Medulla oblongata (tissue), 1 donor: Measurements from ENCODE around the gene DCHS2.

ENCODE experiments used
- DNase-seq: peaks from one replicate; pipeline ENCODE4 v3.0.0-alpha.2; 2015; ENCODE audit errors: extremely low spot score

Gene DCHS2

GRCh38 chr4:154454710-154455109 lies 36.9 kb downstream of the DCHS2 start:
- no peak for DNase-seq

GRCh38 chr4:154452798-154453346 lies 38.7 kb downstream of the DCHS2 start:
- no peak for DNase-seq

- peak; percentile 57 for DNase-seq
These were observed 40.6 kb downstream of the DCHS2 start for GRCh38 chr4:154450966-154451365.

GRCh38 chr4:154444958-154445357 lies 46.6 kb downstream of the DCHS2 start:
- no peak for DNase-seq

- no peak for DNase-seq
These were observed 49.6 kb downstream of the DCHS2 start for GRCh38 chr4:154441982-154442381.

GRCh38 chr4:154441124-154441523 lies 50.5 kb downstream of the DCHS2 start:
- DNase-seq: no peak

GRCh38 chr4:154439224-154439623 lies 52.4 kb downstream of the DCHS2 start:
- no peak for DNase-seq

GRCh38 chr4:154435895-154436294 lies 55.7 kb downstream of the DCHS2 start:
- no peak for DNase-seq

- no peak for DNase-seq
These were observed 58.1 kb downstream of the DCHS2 start for GRCh38 chr4:154433543-154433942.

GRCh38 chr4:154429176-154429575 lies 62.4 kb downstream of the DCHS2 start:
- DNase-seq: no peak

GRCh38 chr4:154427149-154427548 lies 64.5 kb downstream of the DCHS2 start:
- no peak for DNase-seq

GRCh38 chr4:154425514-154425913 lies 66.1 kb downstream of the DCHS2 start:
- DNase-seq: no peak

GRCh38 chr4:154424810-154425484 lies 66.7 kb downstream of the DCHS2 start:
- no peak for DNase-seq

GRCh38 chr4:154422152-154422551 lies 69.4 kb downstream of the DCHS2 start:
- DNase-seq: no peak

- DNase-seq: no peak
These were observed 70.0 kb downstream of the DCHS2 start for GRCh38 chr4:154421618-154422017.

GRCh38 chr4:154417373-154417673 lies 74.3 kb downstream of the DCHS2 start:
- no peak for DNase-seq

- DNase-seq: no peak
These were observed 75.4 kb downstream of the DCHS2 start for GRCh38 chr4:154416190-154416547.

GRCh38 chr4:154415313-154415712 lies 76.3 kb downstream of the DCHS2 start:
- DNase-seq: no peak

GRCh38 chr4:154414796-154415195 lies 76.8 kb downstream of the DCHS2 start:
- no peak for DNase-seq

GRCh38 chr4:154414371-154414770 lies 77.2 kb downstream of the DCHS2 start:
- no peak for DNase-seq

GRCh38 chr4:154407443-154407842 lies 84.2 kb downstream of the DCHS2 start:
- DNase-seq: no peak

- peak; percentile 44 for DNase-seq
These were observed 85.4 kb downstream of the DCHS2 start for GRCh38 chr4:154406018-154406795.

- peak; percentile 77 for DNase-seq
These were observed 92.2 kb downstream of the DCHS2 start for GRCh38 chr4:154399259-154399974.
